ENCODE data around the gene IFT74.

The IFT74 gene

DNA sequence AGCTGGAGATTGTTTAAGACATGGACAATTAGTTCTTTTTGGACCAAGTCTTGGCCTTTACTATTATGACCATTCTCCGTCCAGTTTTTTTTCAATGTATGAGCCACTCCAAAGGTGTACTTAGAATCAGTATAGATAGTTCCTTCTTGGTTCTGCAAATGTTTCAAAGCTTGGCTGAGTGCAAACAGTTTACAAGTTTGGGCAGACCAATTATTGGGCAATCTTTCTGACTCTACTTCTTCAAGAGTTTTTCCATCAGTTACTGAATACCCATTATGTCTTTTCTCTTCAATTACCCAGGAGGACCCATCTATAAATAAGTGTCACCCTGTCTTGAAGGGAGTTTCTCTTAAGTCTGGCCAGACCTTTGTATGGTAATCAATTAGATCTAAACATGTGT is 15.5 kb downstream of the IFT74 start:
- in situ Hi-C loops (cut with MboI; ENCODE audit: low pct_unique_long_range_greater_than_20kb, low sequenced_read_pairs, unreplicated experiment): no loop called here
- no peak for DNase-seq (ENCODE audit: low spot score)
- TF ChIP-seq, protein P1, sequence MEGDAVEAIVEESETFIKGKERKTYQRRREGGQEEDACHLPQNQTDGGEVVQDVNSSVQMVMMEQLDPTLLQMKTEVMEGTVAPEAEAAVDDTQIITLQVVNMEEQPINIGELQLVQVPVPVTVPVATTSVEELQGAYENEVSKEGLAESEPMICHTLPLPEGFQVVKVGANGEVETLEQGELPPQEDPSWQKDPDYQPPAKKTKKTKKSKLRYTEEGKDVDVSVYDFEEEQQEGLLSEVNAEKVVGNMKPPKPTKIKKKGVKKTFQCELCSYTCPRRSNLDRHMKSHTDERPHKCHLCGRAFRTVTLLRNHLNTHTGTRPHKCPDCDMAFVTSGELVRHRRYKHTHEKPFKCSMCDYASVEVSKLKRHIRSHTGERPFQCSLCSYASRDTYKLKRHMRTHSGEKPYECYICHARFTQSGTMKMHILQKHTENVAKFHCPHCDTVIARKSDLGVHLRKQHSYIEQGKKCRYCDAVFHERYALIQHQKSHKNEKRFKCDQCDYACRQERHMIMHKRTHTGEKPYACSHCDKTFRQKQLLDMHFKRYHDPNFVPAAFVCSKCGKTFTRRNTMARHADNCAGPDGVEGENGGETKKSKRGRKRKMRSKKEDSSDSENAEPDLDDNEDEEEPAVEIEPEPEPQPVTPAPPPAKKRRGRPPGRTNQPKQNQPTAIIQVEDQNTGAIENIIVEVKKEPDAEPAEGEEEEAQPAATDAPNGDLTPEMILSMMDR (IDR thresholded peaks at IDR 0.05; ENCODE audit: extremely low read depth, insufficient read depth, missing control alignments): no peak

GRCh38 chr9:26973989-26974388 is 17.8 kb downstream of the IFT74 start:
- TF ChIP-seq, protein P1 (IDR thresholded peaks at IDR 0.05; ENCODE audit: extremely low read depth, insufficient read depth, missing control alignments): no peak
- in situ Hi-C loops (cut with MboI; ENCODE audit: low pct_unique_long_range_greater_than_20kb, low sequenced_read_pairs, unreplicated experiment): no loop called here
- no peak for DNase-seq (ENCODE audit: low spot score)

DNA sequence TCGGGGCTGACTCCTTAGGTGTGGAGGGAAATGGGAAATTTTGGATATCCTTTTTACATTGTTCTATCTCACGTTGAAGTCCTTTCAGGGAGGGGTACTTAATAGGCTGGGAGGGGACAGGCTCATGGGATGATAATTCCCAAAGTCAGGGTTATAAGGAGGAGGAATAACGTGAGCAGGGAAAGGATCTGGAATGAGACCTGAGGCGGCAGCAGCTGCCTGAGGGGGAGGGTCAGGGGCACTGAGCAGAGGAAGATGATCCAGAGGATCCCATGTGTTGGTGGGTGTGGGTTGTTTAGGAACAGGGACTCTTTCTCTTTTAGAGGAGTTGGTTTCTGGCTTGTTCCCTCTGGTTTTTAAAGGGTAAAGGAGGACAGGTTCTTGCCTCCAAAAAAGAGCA is 18.7 kb downstream of the IFT74 start:
- DNase-seq (ENCODE audit: low spot score): no peak
- in situ Hi-C loops (cut with MboI; ENCODE audit: low pct_unique_long_range_greater_than_20kb, low sequenced_read_pairs, unreplicated experiment): no loop called here
- TF ChIP-seq, protein P1 (IDR thresholded peaks at IDR 0.05; ENCODE audit: extremely low read depth, insufficient read depth, missing control alignments): no peak

GRCh38 chr9:26975728-26976707 is 19.8 kb downstream of the IFT74 start:
- in situ Hi-C loops (cut with MboI; ENCODE audit: low pct_unique_long_range_greater_than_20kb, low sequenced_read_pairs, unreplicated experiment): no loop called here
- DNase-seq (ENCODE audit: low spot score): no peak
- TF ChIP-seq, protein P1 (IDR thresholded peaks at IDR 0.05; ENCODE audit: extremely low read depth, insufficient read depth, missing control alignments): no peak

GRCh38 chr9:26983340-26983739 is 27.1 kb downstream of the IFT74 start:
- in situ Hi-C loops (cut with MboI; ENCODE audit: low pct_unique_long_range_greater_than_20kb, low sequenced_read_pairs, unreplicated experiment): no loop called here
- TF ChIP-seq, protein P1 (IDR thresholded peaks at IDR 0.05; ENCODE audit: extremely low read depth, insufficient read depth, missing control alignments): no peak
- DNase-seq (ENCODE audit: low spot score): no peak

- in situ Hi-C loops (cut with MboI; ENCODE audit: low pct_unique_long_range_greater_than_20kb, low sequenced_read_pairs, unreplicated experiment): no loop called here
- DNase-seq (ENCODE audit: low spot score): no peak
- TF ChIP-seq, protein P1 (IDR thresholded peaks at IDR 0.05; ENCODE audit: extremely low read depth, insufficient read depth, missing control alignments): no peak
Measured at GRCh38 chr9:26995810-26996209, 39.6 kb downstream of the IFT74 start.
